NCI-H345 (cell line): ENCODE results near the gene ACSS1.

Experiments used
- DNase-seq: peaks from one replicate; lab custom pipeline; 2025; lab: John Stamatoyannopoulos, UW

The ACSS1 gene

GRCh38 chr20:25078662-25079061 lies 20.7 kb upstream of the ACSS1 start:
- DNase-seq, result no peak

- DNase-seq, result no peak
Measured at GRCh38 chr20:25077610-25078169, 19.8 kb upstream of the ACSS1 start.

DNA sequence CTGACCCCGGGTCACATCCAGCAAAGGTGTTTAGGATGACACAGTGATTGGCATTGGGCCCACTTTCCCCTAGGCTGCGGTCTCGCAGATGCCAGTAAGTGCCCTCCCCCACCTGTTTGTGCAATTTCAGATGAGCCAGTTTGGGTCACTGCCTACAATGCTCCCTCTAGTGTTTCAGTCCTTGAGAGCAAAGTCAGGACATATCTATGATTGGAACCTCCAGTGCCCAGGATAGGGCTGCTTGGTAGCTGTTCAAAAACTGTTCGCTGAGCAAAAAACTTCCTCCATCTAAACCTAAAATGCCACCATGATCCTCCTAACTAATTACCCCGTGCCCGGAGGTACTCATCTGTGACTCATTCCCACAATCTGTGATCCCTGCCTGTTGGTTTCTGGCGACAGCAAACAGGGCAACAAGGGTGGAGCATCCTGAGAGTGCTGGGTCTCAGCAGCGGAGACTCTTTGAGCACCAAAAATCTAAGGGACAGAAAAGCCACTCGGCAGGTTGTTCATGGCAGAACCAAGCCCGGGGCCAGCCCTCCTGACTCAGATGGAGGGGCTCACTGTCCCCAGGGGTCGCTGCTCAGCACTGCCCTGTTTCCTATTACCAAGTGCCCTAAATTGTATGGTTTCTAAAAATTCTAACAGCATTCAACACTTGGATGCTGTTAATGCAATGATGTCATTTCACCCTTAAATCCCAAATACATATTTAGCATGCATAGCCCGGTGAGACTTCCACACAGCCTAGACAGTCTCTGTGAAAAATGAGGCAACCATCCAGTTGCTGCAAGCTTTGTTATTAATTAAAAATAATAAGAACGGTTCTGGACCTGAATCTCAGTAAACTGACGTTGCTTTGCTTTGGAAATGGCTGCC lies 19.0 kb upstream of the ACSS1 start:
- DNase-seq, result peak; percentile 79

GRCh38 chr20:25076201-25076600 lies 18.3 kb upstream of the ACSS1 start:
- DNase-seq, result no peak

- no peak for DNase-seq
Measured at GRCh38 chr20:25073544-25073943, 15.6 kb upstream of the ACSS1 start.

DNA sequence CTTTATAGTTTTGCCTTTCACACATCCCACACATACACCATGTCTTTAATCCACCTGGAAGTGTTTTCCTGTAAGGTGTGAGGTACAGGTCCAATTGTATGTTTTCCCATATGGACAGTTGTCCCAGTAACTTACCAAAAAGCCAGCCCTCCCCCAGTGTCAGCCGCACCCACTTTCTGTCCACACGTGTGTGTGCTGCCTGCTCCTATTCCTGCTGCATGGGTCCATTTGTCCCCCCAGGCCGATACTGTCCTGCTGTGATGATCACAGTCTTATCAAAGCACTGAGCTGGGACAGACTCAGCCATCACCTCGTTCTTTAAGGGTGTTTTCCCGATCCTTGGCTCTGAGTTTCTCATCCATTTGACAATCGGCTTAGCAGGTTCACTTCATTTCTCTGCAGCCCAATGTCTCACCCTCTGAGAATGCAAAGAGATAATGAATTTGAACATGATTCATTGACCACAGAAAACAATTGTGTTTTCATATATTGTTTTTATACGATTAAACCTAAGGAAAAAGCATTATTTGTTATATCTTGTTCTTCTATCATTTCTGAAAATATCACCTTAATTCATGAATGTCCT lies 14.4 kb upstream of the ACSS1 start:
- DNase-seq, result no peak

DNA sequence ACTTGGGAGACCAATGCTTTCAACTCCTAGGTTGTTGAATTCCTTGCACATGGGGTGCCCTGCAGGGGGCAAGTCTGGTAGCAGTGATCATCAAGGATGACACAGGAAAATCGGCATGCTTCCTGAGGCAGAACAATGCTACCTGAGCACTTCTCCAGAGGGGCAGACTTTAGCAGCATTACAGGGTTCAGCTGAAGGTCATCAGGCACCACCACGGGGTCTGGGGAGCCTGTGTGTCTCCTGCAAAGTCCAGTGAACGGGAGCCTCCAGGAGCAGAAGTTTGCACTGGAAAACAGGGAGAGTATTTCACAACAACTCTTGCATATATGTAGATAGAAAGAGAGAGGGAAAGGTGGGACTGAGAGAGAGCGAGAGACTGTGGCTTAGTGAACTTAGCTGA lies 13.8 kb upstream of the ACSS1 start:
- no peak for DNase-seq

DNA sequence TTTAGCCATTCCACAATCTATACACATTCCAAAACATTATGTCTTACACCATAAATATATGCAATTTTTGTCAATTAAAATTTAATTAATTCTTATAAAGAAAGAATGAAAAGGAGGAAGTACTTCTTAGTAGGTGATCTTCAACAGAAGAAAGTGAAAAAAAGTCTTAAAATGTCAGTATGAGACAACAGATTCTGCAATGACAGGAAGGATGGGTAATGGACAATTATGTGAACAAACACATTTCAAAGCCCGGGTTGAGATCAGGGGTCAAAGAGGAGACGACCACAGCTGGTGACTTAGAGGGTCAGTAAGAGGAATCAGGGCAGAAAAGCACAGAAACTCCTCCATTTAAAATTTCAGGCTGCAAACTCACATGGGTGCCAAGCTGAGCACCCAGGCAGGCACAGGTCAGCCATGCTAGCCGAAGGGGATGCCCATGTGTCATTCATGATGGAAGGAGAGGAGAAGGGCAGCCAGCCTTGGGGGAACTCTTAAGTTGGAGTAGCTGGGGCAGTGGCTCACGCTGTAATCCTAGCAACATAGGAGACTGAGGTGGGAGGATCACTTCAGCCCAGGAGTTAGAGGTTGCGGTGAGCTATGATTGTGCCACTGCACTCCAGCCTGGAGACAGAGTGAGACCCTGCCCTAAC lies 13.0 kb upstream of the ACSS1 start:
- DNase-seq, result no peak

GRCh38 chr20:25067102-25067987 lies 9.4 kb upstream of the ACSS1 start:
- DNase-seq, result no peak

DNA sequence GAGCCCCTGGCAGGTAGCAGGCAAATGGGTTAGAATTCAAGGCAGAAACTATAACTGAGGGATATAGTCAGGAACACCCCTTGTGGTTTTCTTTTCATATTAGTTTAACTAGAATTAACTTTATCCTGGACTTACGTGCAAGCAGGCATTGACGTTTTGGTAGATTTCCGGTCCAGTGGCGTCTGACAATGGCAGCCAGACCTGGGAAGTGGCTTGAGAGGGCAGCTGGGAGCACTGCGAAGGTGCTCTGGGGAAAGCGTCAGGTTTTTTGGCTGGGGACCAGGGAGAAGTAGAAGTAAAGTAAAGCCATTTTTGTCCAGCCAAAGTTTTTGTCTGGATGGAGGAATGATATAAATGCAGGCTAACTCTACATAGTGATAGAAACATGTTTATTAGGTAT lies 8.4 kb upstream of the ACSS1 start:
- DNase-seq, result peak; percentile 78

- peak; percentile 58 for DNase-seq
Measured at GRCh38 chr20:25065625-25066338, 7.8 kb upstream of the ACSS1 start.

- no peak for DNase-seq
Measured at GRCh38 chr20:25065072-25065624, 7.2 kb upstream of the ACSS1 start.

GRCh38 chr20:25064561-25065071 lies 6.7 kb upstream of the ACSS1 start:
- DNase-seq, result no peak

DNA sequence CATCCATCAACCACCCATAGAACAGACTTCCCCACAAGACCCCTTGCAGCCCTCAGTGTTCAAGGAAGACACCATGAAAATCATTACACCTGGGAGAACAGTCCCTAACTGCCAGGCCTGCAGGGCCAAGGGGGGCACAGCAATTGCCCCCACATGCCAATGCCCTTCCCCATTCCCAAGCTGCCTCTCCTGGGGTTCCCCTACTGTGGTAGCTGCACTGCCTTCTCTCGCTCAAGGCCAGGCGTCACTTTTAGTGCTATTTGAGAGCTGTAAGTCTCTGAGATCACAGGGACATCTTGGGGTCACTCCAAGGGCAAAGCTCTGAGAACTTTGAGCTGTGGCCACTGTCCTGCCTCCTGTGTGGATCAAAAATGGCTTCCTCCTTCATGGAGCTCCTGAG lies 6.0 kb upstream of the ACSS1 start:
- DNase-seq, result no peak

DNA sequence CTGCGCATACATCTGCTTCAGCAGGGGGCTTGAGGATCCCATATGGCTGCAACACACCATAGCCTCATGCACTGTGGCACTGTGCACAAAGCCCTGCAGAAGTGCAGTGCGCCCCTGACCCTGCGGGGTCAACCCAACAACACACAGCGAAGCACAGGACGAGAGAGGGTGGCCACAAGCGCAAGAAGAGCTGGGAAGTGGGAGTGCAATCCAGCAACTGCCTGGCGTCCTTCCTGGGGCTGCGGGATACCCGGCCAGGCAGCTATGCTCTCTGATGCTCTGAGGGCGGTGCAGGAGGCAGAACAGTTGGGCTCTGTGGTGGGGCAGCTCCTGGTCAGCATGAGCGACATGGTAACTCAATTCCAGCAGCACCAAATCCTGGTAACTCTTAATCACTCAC lies 5.6 kb upstream of the ACSS1 start:
- DNase-seq, result no peak

GRCh38 chr20:25062841-25063240 lies 4.9 kb upstream of the ACSS1 start:
- DNase-seq, result no peak

GRCh38 chr20:25061821-25062530 lies 4.0 kb upstream of the ACSS1 start:
- no peak for DNase-seq

DNA sequence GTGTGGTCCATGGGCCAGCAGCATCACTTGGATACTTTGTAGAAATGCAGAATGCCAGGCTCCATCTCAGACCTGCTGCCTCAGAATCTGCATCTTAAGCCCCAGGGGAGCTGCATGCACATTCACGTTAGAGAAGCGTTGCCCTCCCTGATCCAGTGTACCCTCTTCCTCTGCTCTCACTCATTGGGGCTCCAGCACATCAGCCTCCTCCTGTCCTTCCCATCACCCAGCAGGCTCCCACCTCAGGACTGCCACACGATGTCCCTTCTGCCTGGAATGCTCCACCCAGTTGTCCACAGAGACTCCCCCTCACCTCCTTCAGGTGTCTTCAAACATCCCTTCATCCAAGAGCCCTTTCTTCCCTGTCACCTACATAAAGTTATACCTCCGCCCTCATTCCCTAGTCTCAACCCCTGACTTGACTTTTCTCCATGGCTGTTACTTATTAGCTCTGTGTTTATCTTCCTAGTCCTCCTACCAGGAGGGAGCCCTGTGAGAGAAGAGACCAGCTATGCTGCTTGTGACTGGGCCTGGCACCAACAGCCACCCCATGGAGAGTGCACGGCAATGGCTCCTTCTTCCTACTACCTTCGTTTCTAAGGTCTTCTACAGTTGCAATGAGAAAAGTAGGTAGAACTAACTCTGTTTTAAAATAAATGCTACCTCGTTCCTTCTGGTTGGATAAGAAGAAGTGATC lies 3.3 kb upstream of the ACSS1 start:
- no peak for DNase-seq

- DNase-seq, result no peak
Measured at GRCh38 chr20:25059866-25060465, 2.0 kb upstream of the ACSS1 start.
